HepG2 (cell line): ENCODE results near the gene GTPBP6. TPM values are rescaled to one million over a fixed set of nuclear protein-coding genes. Genes with fewer than 3 reads are reported as not detected.

Source experiments
- AGO1 ChIP-seq: fragments of 200-400 bp; formaldehyde crosslinking; IDR thresholded peaks from 2 replicates; pipeline ENCODE4 v1.6.1; 2017; ENCODE audit warnings: mild to moderate bottlenecking, low read depth, low read length, moderate library complexity; ENCODE audit not compliant: poor library complexity, severe bottlenecking
- ARID3A ChIP-seq: IDR thresholded peaks from 2 replicates; pipeline ENCODE4 v1.6.1; 2012; ENCODE audit warnings: low read depth, low read length, improper control_type of control experiment
- ARID4A ChIP-seq: sonication (generic); formaldehyde crosslinking; IDR thresholded peaks from 2 replicates; pipeline ENCODE4 v1.5.0; 2020; ENCODE audit warnings: mild to moderate bottlenecking, missing genetic modification reagents, borderline replicate concordance
- ERF ChIP-seq: IDR thresholded peaks from 2 replicates; pipeline ENCODE4 v1.6.1; 2018; ENCODE audit warnings: missing biosample characterization, missing genetic modification reagents
- KLF15 ChIP-seq: sonication (generic); formaldehyde crosslinking; IDR thresholded peaks from 2 replicates; pipeline ENCODE4 v1.8.1; 2023; ENCODE audit warnings: borderline replicate concordance, mild to moderate bottlenecking, inconsistent platforms, missing genetic modification reagents, mixed read lengths
- KLF16 ChIP-seq, 2 experiments: sonication (generic) in 1 of 2; formaldehyde crosslinking in 1 of 2; IDR thresholded peaks; 2 replicates each; pipeline versions ENCODE4 v1.6.1 to v1.8.0; 2016 to 2023; ENCODE audit warnings: missing genetic modification reagents in 2 of 2, missing compliant biosample characterization in 1 of 2
- MAFK ChIP-seq, 2 experiments: IDR thresholded peaks in 1 of 2; conservative IDR thresholded peaks in 1 of 2; 2 replicates each; pipeline ENCODE4 v1.6.1; 2011; ENCODE audit warnings: improper control_type of control experiment in 2 of 2, low read length in 2 of 2
- MYNN ChIP-seq: sonication (generic); formaldehyde crosslinking; IDR thresholded peaks from 2 replicates; pipeline ENCODE4 v1.4.0; 2020; ENCODE audit warnings: mild to moderate bottlenecking, low read depth, missing genetic modification reagents
- NCOA5 ChIP-seq: sonication (generic); formaldehyde crosslinking; IDR thresholded peaks from 2 replicates; pipeline ENCODE4 v1.4.0; 2020; ENCODE audit warnings: missing genetic modification reagents
- NR1H2 ChIP-seq: sonication (generic); formaldehyde crosslinking; IDR thresholded peaks from 2 replicates; pipeline ENCODE4 v1.8.1; 2022; ENCODE audit warnings: low read depth, missing genetic modification reagents, borderline replicate concordance
- PAXIP1 ChIP-seq: sonication (generic); formaldehyde crosslinking; conservative IDR thresholded peaks from 2 replicates; pipeline ENCODE4 v1.4.0; 2020; ENCODE audit warnings: mild to moderate bottlenecking, missing genetic modification reagents, moderate library complexity
- PHF21A ChIP-seq: sonication (generic); formaldehyde crosslinking; IDR thresholded peaks from 2 replicates; pipeline ENCODE4 v1.5.0; 2020; ENCODE audit warnings: mild to moderate bottlenecking, missing genetic modification reagents
- RARA ChIP-seq: IDR thresholded peaks from 2 replicates; pipeline ENCODE4 v1.6.1; 2016; ENCODE audit warnings: missing genetic modification reagents, missing compliant biosample characterization
- RBM39 ChIP-seq: fragments of 200-400 bp; formaldehyde crosslinking; IDR thresholded peaks from one replicate; pipeline ENCODE4 v1.6.1; 2018; ENCODE audit warnings: antibody characterized with exemption, mild to moderate bottlenecking, low read depth, low read length; ENCODE audit not compliant: poor library complexity, severe bottlenecking
- SCMH1 ChIP-seq: sonication (generic); formaldehyde crosslinking; IDR thresholded peaks from 2 replicates; pipeline ENCODE4 v1.9.0; 2021; ENCODE audit warnings: missing genetic modification reagents, mild to moderate bottlenecking, borderline replicate concordance
- YY1 ChIP-seq: IDR thresholded peaks from 2 replicates; pipeline ENCODE4 v1.6.1; 2011; ENCODE audit warnings: low read length, low read depth, moderate library complexity, mild to moderate bottlenecking; ENCODE audit not compliant: insufficient read depth, insufficient replicate concordance
- ZFP36 ChIP-seq: fragments of 150-350 bp; IDR thresholded peaks from 2 replicates; pipeline ENCODE4 v1.6.1; 2018; ENCODE audit warnings: borderline replicate concordance, low read length, low read depth; ENCODE audit not compliant: partially characterized antibody
- ZKSCAN8 ChIP-seq: IDR thresholded peaks from 2 replicates; pipeline ENCODE4 v1.6.1; 2016; ENCODE audit warnings: borderline replicate concordance, missing genetic modification reagents, missing compliant biosample characterization
- ZNF543 ChIP-seq: sonication (generic); formaldehyde crosslinking; IDR thresholded peaks from 2 replicates; pipeline ENCODE4 v1.4.0; 2020; ENCODE audit warnings: mild to moderate bottlenecking, missing genetic modification reagents
- ZNF761 ChIP-seq: sonication (generic); formaldehyde crosslinking; conservative IDR thresholded peaks from 2 replicates; pipeline ENCODE4 v1.4.0; 2020; ENCODE audit warnings: mild to moderate bottlenecking, missing genetic modification reagents
- polyA plus RNA-seq, 8 experiments: library from polyadenylated mRNA; depleted of rRNA in 3 of 8; stranded (reverse) in 7 of 8; unstranded in 1 of 8; fragments of >200 nt; fragmentation: Illumina TruSeq in 4 of 8; extraction: Trizol in 4 of 8; gene quantifications; 2 replicates each; pipeline versions ENCODE4 v1.2.1 to v1.2.3, GENCODE V29; 2011 to 2016; ENCODE audit warnings: low read depth in 4 of 8, missing spikeins in 1 of 8, mixed read lengths in 1 of 8; ENCODE audit not compliant: insufficient read depth in 1 of 8
- total RNA-seq, 5 experiments: library from RNA; depleted of rRNA; stranded (reverse); fragments of >200 nt; fragmentation: Illumina TruSeq; extraction: Trizol; gene quantifications; 2 replicates each; pipeline ENCODE4 v1.2.3, GENCODE V29; 2016; ENCODE audit warnings: low read depth in 1 of 5

GTPBP6 gene
- total and polyA plus RNA-seq, 2 of the 13 experiments (the other 11 are each of a cell fraction or from before 2014, with no cell fraction given), result 20.2 to 39.6 TPM

GRCh38 chrX:257681-258289 lies 60.8 kb downstream of the GTPBP6 start (continued):
- TF ChIP-seq MAFK (conservative IDR thresholded peaks at IDR 0.05 in 1 of 2, IDR thresholded peaks at IDR 0.05 in 1 of 2; ENCODE audit: low read length in 2 of 2) (no peak), SCMH1 (CRISPR knock-in tag) (no peak), NCOA5 (CRISPR knock-in tag) (no peak), ZNF761 (CRISPR knock-in tag) (no peak), NR1H2 (CRISPR knock-in tag) (no peak), KLF15 (CRISPR knock-in tag) (no peak), ZFP36 (no peak), YY1 (peak; percentile 12), ARID3A (no peak), ARID4A (peak; percentile 41; the same call in 1 of the 2 replicates), RARA (CRISPR knock-in tag) (peak; percentile 84), AGO1 (peak; percentile 60), ZNF543 (CRISPR knock-in tag) (no peak), MYNN (no peak), KLF16 (CRISPR knock-in tag; IDR thresholded peaks at IDR 0.05) (no peak), PAXIP1 (CRISPR knock-in tag) (no peak; the same call in 1 of the 2 replicates), RBM39 (no peak), PHF21A (CRISPR knock-in tag) (no peak), ERF (CRISPR knock-in tag) (no peak), ZKSCAN8 (no peak)
